ENCODE data around the gene RASSF7.

RASSF7 gene

DNA sequence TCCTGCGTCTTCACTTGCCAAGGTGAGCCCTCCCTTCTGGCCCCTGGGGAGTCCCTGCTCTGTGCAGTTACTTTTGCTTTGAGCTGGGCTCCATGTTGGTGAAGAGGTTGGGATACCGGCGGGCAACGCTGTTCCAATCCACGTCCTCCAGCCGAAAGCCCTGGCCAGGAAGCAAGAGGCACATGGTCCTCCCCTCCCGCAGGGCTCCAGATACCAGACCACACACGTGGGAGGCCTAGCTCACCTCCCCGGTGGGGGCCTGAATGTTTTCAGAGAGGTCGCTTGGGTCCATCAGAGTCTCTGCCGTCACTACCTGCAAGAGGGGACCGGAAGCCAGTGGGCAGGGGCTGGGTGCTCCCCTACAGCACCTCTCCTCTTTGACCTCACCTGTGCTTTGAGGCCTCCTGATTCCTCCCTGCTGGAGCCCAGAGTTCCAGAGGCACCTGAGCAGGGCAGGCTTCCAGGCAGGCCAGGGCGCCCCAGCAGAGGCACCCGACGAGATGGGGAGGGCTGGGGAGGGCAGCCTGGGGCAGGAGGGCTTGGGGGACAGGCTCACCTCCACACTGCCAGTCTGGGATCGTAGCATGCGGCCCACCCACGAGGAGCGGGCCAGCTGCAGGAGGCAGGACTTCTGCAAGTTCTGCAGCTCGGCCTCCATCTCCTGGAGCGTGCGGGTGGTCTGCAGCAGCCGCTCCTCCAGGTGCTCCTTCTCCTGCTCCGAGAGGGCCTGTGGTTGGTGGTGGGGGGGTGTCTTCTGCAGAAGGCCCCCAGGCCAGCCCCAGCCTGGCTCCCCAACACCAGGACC is 3.2 kb upstream of the RASSF7 start:
- Histone ChIP-seq H3K9ac (ENCODE audit: low read length in 5 of 5) (no peak overlapping the region), H3K9me3 (ENCODE audit: control insufficient read depth in 5 of 5, low read length in 5 of 5) (no peaks in the 10 kb centered on the region), H3K4me3 (ENCODE audit: low read depth in 1 of 5, low read length in 5 of 5) (no peak overlapping the region), H3K4me1 (ENCODE audit: control insufficient read depth in 5 of 5, insufficient read depth in 5 of 5, low read length in 5 of 5) (peaks cover 0 to 28% (median 20%) of the 10 kb centered on the region in 5 donors), H3K36me3 (ENCODE audit: control insufficient read depth in 5 of 5, insufficient read depth in 5 of 5, low read length in 5 of 5) (no peaks in the 10 kb centered on the region), H3K27me3 (ENCODE audit: control insufficient read depth in 5 of 5, insufficient read depth in 4 of 5, low read length in 5 of 5) (peaks cover 45 to 66% (median 59%) of the 10 kb centered on the region in 5 donors), H3K27ac (ENCODE audit: low read depth, low read length) (no peak overlapping the region)

DNA sequence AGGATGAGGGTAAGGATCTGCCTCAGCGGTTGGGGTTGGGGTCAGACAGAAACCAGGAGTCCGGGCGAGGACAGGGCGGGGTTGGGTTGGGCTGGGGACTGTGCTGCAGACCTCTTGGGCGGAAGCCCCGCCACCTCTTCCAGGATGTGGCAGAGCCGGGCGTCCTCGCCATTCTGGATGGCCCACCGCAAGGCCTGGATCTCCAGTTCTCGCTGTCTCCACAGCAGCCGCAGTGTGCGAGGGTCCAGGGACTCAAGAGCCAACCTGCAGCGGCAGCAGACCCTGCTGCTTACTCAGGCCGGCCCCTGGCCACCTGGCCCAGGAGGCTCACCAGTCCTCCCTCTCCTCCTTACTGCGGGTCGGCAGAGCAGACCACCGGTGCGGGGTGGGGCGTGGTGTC is 2.3 kb upstream of the RASSF7 start:
- Histone ChIP-seq H3K4me1 (ENCODE audit: control insufficient read depth in 5 of 5, insufficient read depth in 5 of 5, low read length in 5 of 5) (peaks cover 0 to 28% (median 20%) of the 10 kb centered on the region in 5 donors), H3K9me3 (ENCODE audit: control insufficient read depth in 5 of 5, low read length in 5 of 5) (no peaks in the 10 kb centered on the region), H3K27me3 (ENCODE audit: control insufficient read depth in 5 of 5, insufficient read depth in 4 of 5, low read length in 5 of 5) (peaks cover 41 to 57% (median 51%) of the 10 kb centered on the region in 5 donors), H3K27ac (ENCODE audit: low read depth, low read length) (no peak overlapping the region), H3K9ac (ENCODE audit: low read length in 5 of 5) (no peak overlapping the region), H3K4me3 (ENCODE audit: low read depth in 1 of 5, low read length in 5 of 5) (no peak overlapping the region), H3K36me3 (ENCODE audit: control insufficient read depth in 5 of 5, insufficient read depth in 5 of 5, low read length in 5 of 5) (no peaks in the 10 kb centered on the region)

DNA sequence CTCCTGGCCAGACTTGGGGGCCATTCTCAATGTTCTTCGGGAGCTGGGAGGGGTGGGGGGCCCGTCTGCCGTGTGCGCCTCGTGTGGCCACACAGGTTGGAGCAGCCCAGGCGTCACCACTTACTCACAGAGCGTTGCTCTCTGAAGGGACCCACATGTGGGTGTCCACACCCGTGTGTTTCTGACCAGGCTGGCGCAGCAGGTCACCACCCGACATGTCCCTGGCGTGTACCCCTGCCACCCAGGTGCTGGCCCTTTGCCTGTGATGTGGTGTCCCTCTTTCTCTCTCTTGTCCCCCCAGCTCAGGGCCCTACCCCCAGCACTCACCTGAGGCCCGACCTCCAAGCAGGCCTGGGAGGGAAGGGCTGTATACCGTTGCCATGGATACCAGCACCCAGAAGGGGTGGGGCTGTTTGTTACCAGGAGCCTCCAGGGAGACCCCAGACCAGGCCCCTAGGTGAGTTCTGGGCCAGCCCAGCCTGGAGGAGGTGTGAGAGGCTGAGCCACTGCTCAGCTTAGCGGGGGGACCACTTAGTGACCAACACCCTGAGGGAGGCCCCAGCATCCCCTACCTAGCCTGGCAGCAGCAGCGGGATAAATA is 1.6 kb upstream of the RASSF7 start:
- H3K27me3 ChIP-seq (ENCODE audit: control insufficient read depth in 5 of 5, insufficient read depth in 4 of 5, low read length in 5 of 5): peaks cover 35 to 50% (median 45%) of the 10 kb centered on the region in 5 donors
- no peak overlapping the region for H3K4me3 ChIP-seq (ENCODE audit: low read depth in 1 of 5, low read length in 5 of 5)
- peaks cover 0 to 3% (median 0%) of the 10 kb centered on the region in 5 donors for H3K36me3 ChIP-seq (ENCODE audit: control insufficient read depth in 5 of 5, insufficient read depth in 5 of 5, low read length in 5 of 5)
- peaks cover 0 to 28% (median 20%) of the 10 kb centered on the region in 5 donors for H3K4me1 ChIP-seq (ENCODE audit: control insufficient read depth in 5 of 5, insufficient read depth in 5 of 5, low read length in 5 of 5)
- no peak overlapping the region for H3K9ac ChIP-seq (ENCODE audit: low read length in 5 of 5)
- H3K27ac ChIP-seq (ENCODE audit: low read depth, low read length): no peak overlapping the region
- no peaks in the 10 kb centered on the region for H3K9me3 ChIP-seq (ENCODE audit: control insufficient read depth in 5 of 5, low read length in 5 of 5)

DNA sequence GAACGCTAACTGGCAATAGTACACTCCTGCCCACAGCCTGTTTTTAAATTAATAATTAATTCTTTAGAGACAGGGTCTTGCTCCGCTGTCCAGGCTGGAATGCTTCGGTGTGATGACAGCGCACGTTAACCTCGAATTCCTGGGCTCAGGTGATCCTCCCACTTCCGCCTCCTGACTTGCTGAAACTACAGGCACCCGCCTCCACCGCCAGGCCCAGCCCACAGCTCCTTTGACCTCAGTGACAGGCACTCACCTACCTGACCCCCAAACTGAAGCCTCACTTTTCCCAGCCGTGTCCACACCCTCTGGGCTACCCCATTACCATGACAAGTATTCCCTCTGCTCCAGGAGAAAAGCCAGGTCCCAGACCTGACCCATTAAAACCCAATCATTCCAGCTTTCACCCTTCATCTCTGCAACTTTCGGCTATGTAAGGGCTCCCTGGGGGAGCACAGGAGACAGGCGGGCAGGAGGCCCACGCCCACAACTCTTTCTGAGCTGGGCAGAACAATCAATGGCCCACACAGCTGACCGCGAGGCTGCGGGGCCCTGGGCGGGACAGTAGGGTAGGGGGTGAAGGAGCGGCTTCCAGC is 962 bp upstream of the RASSF7 start:
- Histone ChIP-seq H3K9ac (ENCODE audit: low read length in 5 of 5) (peak overlapping the region in 3 of 5 donors; percentile 56 to 78 (median 66)), H3K9me3 (ENCODE audit: control insufficient read depth in 5 of 5, low read length in 5 of 5) (no peaks in the 10 kb centered on the region), H3K36me3 (ENCODE audit: control insufficient read depth in 5 of 5, insufficient read depth in 5 of 5, low read length in 5 of 5) (peaks cover 0 to 3% (median 0%) of the 10 kb centered on the region in 5 donors), H3K27me3 (ENCODE audit: control insufficient read depth in 5 of 5, insufficient read depth in 4 of 5, low read length in 5 of 5) (peaks cover 28 to 44% (median 38%) of the 10 kb centered on the region in 5 donors), H3K4me1 (ENCODE audit: control insufficient read depth in 5 of 5, insufficient read depth in 5 of 5, low read length in 5 of 5) (peaks cover 0 to 24% (median 19%) of the 10 kb centered on the region in 5 donors), H3K27ac (ENCODE audit: low read depth, low read length) (no peak overlapping the region), H3K4me3 (ENCODE audit: low read depth in 1 of 5, low read length in 5 of 5) (peak overlapping the region in 4 of 5 donors; percentile 62 to 75 (median 64))

DNA sequence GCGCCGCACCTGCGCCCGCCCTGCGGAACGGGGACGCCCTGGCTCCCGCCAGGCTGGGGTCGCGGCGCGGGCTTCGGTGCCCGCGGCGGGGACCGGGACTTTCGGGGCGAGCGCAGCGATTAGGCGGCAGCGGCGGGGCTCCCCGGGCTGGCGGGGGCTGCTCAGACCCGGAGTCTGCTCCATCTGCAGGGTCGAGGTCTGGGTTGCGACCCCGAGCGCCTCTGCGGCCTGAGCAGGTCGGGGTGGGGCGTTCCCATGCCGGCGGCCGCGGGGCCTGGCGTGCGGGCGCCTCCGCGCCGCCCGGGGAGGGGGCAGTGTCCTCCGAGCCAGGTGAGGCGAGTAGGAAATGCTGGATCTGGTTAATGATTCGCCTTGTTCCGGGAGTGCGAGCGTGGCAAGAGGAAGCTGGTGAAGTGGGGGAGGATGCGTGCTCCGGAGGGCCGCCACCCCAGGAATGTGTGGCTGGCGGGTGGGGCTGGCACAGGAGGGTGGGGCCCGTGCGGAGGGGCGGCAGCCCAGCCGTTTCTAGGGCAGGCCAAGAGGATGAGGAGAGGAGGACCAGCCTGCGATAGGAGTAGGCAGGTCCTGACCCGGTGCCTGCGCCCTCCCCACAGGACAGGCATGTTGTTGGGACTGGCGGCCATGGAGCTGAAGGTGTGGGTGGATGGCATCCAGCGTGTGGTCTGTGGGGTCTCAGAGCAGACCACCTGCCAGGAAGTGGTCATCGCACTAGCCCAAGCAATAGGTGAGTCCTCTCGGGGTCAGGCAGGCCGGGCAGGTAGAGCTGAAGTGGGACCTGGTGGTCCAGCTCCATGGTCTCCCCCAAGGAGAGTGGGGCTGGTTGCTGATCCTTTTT is 606 bp downstream of the RASSF7 start:
- Histone ChIP-seq H3K4me1 (ENCODE audit: control insufficient read depth in 5 of 5, insufficient read depth in 5 of 5, low read length in 5 of 5) (peaks cover 0 to 20% (median 16%) of the 10 kb centered on the region in 5 donors), H3K27me3 (ENCODE audit: control insufficient read depth in 5 of 5, insufficient read depth in 4 of 5, low read length in 5 of 5) (peaks cover 20 to 34% (median 30%) of the 10 kb centered on the region in 5 donors), H3K27ac (ENCODE audit: low read depth, low read length) (no peak overlapping the region)

DNA sequence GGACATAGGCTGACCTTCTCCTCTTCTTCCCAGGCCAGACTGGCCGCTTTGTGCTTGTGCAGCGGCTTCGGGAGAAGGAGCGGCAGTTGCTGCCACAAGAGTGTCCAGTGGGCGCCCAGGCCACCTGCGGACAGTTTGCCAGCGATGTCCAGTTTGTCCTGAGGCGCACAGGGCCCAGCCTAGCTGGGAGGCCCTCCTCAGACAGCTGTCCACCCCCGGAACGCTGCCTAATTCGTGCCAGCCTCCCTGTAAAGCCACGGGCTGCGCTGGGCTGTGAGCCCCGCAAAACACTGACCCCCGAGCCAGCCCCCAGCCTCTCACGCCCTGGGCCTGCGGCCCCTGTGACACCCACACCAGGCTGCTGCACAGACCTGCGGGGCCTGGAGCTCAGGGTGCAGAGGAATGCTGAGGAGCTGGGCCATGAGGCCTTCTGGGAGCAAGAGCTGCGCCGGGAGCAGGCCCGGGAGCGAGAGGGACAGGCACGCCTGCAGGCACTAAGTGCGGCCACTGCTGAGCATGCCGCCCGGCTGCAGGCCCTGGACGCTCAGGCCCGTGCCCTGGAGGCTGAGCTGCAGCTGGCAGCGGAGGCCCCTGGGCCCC is 1.4 kb downstream of the RASSF7 start:
- Histone ChIP-seq H3K4me1 (ENCODE audit: control insufficient read depth in 5 of 5, insufficient read depth in 5 of 5, low read length in 5 of 5) (peaks cover 0 to 20% (median 16%) of the 10 kb centered on the region in 5 donors), H3K36me3 (ENCODE audit: control insufficient read depth in 5 of 5, insufficient read depth in 5 of 5, low read length in 5 of 5) (peaks cover 0 to 3% (median 0%) of the 10 kb centered on the region in 5 donors), H3K4me3 (ENCODE audit: low read depth in 1 of 5, low read length in 5 of 5) (peak overlapping the region in 1 of 5 donors; percentile 68), H3K27me3 (ENCODE audit: control insufficient read depth in 5 of 5, insufficient read depth in 4 of 5, low read length in 5 of 5) (peaks cover 13 to 26% (median 22%) of the 10 kb centered on the region in 5 donors), H3K9me3 (ENCODE audit: control insufficient read depth in 5 of 5, low read length in 5 of 5) (no peaks in the 10 kb centered on the region), H3K9ac (ENCODE audit: low read length in 5 of 5) (peak overlapping the region in 1 of 5 donors; percentile 23), H3K27ac (ENCODE audit: low read depth, low read length) (no peak overlapping the region)

More for the DNA sequence above, 606 bp downstream of the RASSF7 start:
- peaks cover 0 to 3% (median 0%) of the 10 kb centered on the region in 5 donors for H3K36me3 ChIP-seq (ENCODE audit: control insufficient read depth in 5 of 5, insufficient read depth in 5 of 5, low read length in 5 of 5)
- no peaks in the 10 kb centered on the region for H3K9me3 ChIP-seq (ENCODE audit: control insufficient read depth in 5 of 5, low read length in 5 of 5)
- H3K4me3 ChIP-seq (ENCODE audit: low read depth in 1 of 5, low read length in 5 of 5): peak overlapping the region in 4 of 5 donors; percentile 65 to 81 (median 70)
- H3K9ac ChIP-seq (ENCODE audit: low read length in 5 of 5): peak overlapping the region in 4 of 5 donors; percentile 17 to 62 (median 21)

DNA sequence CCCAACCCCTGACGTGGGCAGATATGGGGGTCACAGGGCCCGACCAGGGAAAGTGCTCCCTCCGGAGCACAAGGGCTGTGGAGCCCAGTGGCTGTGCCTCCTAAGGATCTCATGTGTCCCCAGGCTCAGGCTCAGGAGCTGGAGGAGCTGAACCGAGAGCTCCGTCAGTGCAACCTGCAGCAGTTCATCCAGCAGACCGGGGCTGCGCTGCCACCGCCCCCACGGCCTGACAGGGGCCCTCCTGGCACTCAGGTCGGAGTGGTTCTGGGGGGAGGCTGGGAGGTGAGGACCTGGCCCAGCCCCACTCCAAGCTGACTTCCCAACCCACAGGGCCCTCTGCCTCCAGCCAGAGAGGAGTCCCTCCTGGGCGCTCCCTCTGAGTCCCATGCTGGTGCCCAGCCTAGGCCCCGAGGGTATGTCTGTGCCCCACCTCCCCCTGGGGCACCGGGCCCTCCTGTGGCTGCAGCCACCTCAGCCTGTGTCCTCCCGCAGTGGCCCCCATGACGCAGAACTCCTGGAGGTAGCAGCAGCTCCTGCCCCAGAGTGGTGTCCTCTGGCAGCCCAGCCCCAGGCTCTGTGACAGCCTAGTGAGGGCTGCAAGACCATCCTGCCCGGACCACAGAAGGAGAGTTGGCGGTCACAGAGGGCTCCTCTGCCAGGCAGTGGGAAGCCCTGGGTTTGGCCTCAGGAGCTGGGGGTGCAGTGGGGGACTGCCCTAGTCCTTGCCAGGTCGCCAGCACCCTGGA is 2.5 kb downstream of the RASSF7 start:
- peaks cover 0 to 27% (median 23%) of the 10 kb centered on the region in 5 donors for H3K4me1 ChIP-seq (ENCODE audit: control insufficient read depth in 5 of 5, insufficient read depth in 5 of 5, low read length in 5 of 5)
- H3K9me3 ChIP-seq (ENCODE audit: control insufficient read depth in 5 of 5, low read length in 5 of 5): no peaks in the 10 kb centered on the region
- H3K9ac ChIP-seq (ENCODE audit: low read length in 5 of 5): no peak overlapping the region
- peaks cover 0 to 3% (median 0%) of the 10 kb centered on the region in 5 donors for H3K36me3 ChIP-seq (ENCODE audit: control insufficient read depth in 5 of 5, insufficient read depth in 5 of 5, low read length in 5 of 5)
- H3K27ac ChIP-seq (ENCODE audit: low read depth, low read length): no peak overlapping the region
- no peak overlapping the region for H3K4me3 ChIP-seq (ENCODE audit: low read depth in 1 of 5, low read length in 5 of 5)
- peaks cover 4 to 17% (median 13%) of the 10 kb centered on the region in 5 donors for H3K27me3 ChIP-seq (ENCODE audit: control insufficient read depth in 5 of 5, insufficient read depth in 4 of 5, low read length in 5 of 5)

- Histone ChIP-seq H3K9me3 (ENCODE audit: control insufficient read depth in 5 of 5, low read length in 5 of 5) (no peaks in the 10 kb centered on the region), H3K27ac (ENCODE audit: low read depth, low read length) (no peak overlapping the region), H3K4me1 (ENCODE audit: control insufficient read depth in 5 of 5, insufficient read depth in 5 of 5, low read length in 5 of 5) (peaks cover 0 to 29% (median 24%) of the 10 kb centered on the region in 5 donors), H3K36me3 (ENCODE audit: control insufficient read depth in 5 of 5, insufficient read depth in 5 of 5, low read length in 5 of 5) (peaks cover 0 to 3% (median 0%) of the 10 kb centered on the region in 5 donors), H3K4me3 (ENCODE audit: low read depth in 1 of 5, low read length in 5 of 5) (no peak overlapping the region), H3K27me3 (ENCODE audit: control insufficient read depth in 5 of 5, insufficient read depth in 4 of 5, low read length in 5 of 5) (peaks cover 3 to 9% (median 6%) of the 10 kb centered on the region in 5 donors), H3K9ac (ENCODE audit: low read length in 5 of 5) (no peak overlapping the region)
These were observed 3.2 kb downstream of the RASSF7 start for GRCh38 chr11:563812-564578.
